Astrocyte (in vitro differentiated cells and primary cell): ENCODE results near the gene HNRNPUL2.

Source experiments
- EZH2 ChIP-seq: IDR thresholded peaks from 2 replicates; pipeline ENCODE4 v1.6.1; 2012; ENCODE audit warnings: mild to moderate bottlenecking, low read length, inconsistent platforms; ENCODE audit not compliant: insufficient read depth
- TF ChIP-seq, protein P1 (sequence below): IDR thresholded peaks from 2 replicates; pipeline ENCODE4 v1.5.1; 2011; ENCODE audit warnings: low read depth, mild to moderate bottlenecking, inconsistent platforms, low read length, moderate library complexity; ENCODE audit not compliant: insufficient read depth

GRCh38 chr11:62664405-62665074 lies 62.7 kb downstream of the HNRNPUL2 start:
- TF ChIP-seq, protein P1, sequence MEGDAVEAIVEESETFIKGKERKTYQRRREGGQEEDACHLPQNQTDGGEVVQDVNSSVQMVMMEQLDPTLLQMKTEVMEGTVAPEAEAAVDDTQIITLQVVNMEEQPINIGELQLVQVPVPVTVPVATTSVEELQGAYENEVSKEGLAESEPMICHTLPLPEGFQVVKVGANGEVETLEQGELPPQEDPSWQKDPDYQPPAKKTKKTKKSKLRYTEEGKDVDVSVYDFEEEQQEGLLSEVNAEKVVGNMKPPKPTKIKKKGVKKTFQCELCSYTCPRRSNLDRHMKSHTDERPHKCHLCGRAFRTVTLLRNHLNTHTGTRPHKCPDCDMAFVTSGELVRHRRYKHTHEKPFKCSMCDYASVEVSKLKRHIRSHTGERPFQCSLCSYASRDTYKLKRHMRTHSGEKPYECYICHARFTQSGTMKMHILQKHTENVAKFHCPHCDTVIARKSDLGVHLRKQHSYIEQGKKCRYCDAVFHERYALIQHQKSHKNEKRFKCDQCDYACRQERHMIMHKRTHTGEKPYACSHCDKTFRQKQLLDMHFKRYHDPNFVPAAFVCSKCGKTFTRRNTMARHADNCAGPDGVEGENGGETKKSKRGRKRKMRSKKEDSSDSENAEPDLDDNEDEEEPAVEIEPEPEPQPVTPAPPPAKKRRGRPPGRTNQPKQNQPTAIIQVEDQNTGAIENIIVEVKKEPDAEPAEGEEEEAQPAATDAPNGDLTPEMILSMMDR: no peak
- no peak for TF ChIP-seq EZH2
